ENCODE results near the gene ANKRD40.

ANKRD40 gene

DNA sequence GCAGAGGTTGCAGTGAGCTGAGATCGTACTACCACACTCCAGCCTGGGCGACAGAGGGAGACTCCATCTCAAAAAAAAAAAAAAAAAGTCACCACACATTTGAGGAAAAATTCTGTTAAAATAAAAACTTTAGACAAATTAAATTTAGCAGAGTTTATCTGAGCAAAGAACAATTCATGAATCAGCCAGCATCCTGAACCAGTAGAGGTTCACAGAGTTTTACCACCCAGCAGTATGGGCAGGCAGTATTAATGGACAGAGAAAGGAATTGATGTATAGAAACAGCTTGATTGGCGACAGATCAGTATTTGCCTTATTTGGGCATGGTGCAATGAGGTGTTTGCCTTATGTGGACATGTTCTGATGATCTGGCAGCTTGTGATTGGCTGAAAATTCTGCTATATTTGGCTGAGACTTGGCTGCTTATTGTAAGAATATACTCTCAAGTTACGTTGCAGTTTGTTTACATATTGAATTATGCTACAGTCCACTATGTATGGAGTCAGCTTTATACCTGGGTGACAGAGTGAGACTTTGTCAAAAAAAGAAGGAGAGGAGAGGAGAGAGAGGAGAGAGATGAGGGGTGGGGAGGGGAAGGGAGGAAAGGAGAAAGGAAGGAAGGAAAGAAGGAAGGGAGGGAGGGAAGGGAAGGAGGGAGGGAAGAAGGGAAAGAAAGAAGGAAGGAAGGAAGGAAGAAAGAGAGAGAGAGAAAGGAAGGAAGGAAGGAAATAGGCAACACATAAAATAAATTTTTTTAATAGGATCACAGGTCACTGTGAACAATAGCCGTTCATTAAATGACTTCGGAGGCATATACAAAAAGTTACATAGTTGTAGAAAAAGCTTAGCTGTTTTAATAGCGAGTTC, 58.4 kb downstream of the ANKRD40 start:
- no peak for DNase-seq (ENCODE audit: low read depth)

DNA sequence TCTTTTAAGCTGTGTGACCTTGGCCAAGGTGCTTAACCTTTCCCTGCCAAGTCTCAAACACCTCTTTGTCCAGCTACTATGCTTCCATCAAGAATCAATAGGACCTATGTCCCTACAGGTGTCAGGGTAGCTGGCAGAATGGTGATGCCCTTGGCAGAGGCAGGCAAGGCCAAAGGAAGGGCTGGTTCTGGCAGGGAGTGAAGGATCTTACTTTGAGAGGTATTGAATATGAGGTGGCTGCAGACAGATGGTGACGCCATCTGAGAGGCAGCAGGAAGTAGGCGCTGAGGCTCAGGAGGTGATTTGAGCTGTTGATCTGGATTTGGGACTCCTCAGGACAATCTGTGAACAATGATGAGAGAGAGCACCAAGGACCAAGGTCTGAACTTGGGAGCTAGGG, 60.5 kb downstream of the ANKRD40 start:
- DNase-seq (ENCODE audit: low read depth), result no peak

DNA sequence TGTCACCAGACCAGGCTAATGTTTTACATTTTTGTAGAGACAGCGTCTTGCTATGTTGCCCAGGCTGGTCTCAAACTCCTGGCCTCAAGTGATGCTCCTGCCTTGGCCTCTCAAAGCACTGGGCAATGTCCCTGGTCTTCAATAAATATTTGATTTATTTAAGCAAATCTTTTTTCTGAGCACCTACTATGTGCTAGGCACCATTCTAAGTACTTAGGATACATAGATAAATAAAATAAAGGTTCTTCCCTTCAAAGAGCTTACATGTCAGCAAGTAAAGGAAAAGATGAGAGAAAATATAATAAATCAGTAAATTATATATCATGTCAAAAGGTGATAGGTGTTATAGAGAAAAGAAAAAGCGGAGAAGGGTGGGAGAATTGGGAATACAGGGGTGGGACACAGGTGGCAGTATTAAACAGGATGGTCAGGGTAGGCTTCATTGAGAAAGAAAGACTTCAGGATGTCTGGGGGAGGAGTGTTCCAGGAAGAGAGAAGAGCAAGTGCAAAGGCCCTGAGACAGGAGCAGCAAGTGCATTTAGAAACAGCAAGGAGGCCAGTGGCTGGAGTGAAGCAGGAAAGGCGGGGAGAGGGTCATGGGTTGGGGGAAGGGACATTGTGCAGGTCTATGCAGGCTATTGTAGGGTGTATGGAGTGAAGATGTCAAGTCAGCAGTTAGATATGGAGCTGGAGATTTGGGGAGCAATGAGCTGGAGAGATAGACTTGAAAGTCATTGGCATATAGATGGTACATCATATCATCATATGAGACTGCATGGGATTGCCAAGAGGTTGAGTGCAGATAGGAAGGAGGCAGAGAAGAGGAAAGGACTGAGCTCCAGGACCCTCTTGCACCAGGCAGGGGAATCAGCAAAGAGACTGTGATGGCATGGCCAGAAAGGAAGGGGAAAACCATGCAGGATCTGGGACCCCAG, 61.7 kb downstream of the ANKRD40 start:
- no peak for DNase-seq (ENCODE audit: low read depth)
